Glomerular endothelial cell (primary cell): ENCODE results near the gene SSNA1. TPM values are rescaled to one million over a fixed set of nuclear protein-coding genes. Genes with fewer than 3 reads are reported as not detected.

ENCODE experiments used
- DNase-seq: peaks from one replicate; pipeline ENCODE4 v3.0.0-alpha.2; 2011; ENCODE audit warnings: low read depth, low spot score; ENCODE audit errors: extremely low read depth
- total RNA-seq: library from RNA; depleted of rRNA; stranded (reverse); fragments of >200 nt; gene quantifications from 2 replicates; pipeline ENCODE4 v1.2.3, GENCODE V29; 2015

The SSNA1 gene
- total RNA-seq, 1 donor from 2014 or later: 109 TPM

- DNase-seq: no peak
These were observed 8.0 kb upstream of the SSNA1 start for GRCh38 chr9:137180491-137180890.

GRCh38 chr9:137181680-137182079, 6.8 kb upstream of the SSNA1 start:
- no peak for DNase-seq

- DNase-seq: no peak
These were observed 5.6 kb upstream of the SSNA1 start for GRCh38 chr9:137182836-137183235.

GRCh38 chr9:137183980-137184595, 4.4 kb upstream of the SSNA1 start:
- DNase-seq: no peak

- DNase-seq: no peak
These were observed 3.4 kb upstream of the SSNA1 start for GRCh38 chr9:137184881-137185660.

GRCh38 chr9:137185921-137186320, 2.6 kb upstream of the SSNA1 start:
- no peak for DNase-seq

GRCh38 chr9:137186385-137186784, 2.1 kb upstream of the SSNA1 start:
- DNase-seq: no peak

GRCh38 chr9:137187386-137187785, 1.1 kb upstream of the SSNA1 start:
- no peak for DNase-seq

- DNase-seq: no peak
These were observed 388 bp upstream of the SSNA1 start for GRCh38 chr9:137188086-137188489.

- DNase-seq: no peak
These were observed 1.1 kb downstream of the SSNA1 start for GRCh38 chr9:137189297-137190295.

GRCh38 chr9:137190315-137190856, 1.9 kb downstream of the SSNA1 start:
- no peak for DNase-seq

GRCh38 chr9:137191245-137191644, 2.8 kb downstream of the SSNA1 start:
- DNase-seq: no peak

- DNase-seq: no peak
These were observed 3.4 kb downstream of the SSNA1 start for GRCh38 chr9:137191691-137192447.

- no peak for DNase-seq
These were observed 3.9 kb downstream of the SSNA1 start for GRCh38 chr9:137192448-137192780.

GRCh38 chr9:137192859-137193258, 4.4 kb downstream of the SSNA1 start:
- no peak for DNase-seq

- no peak for DNase-seq
These were observed 5.3 kb downstream of the SSNA1 start for GRCh38 chr9:137193771-137194170.

- DNase-seq: no peak
These were observed 5.9 kb downstream of the SSNA1 start for GRCh38 chr9:137194388-137194787.

- DNase-seq: no peak
These were observed 6.4 kb downstream of the SSNA1 start for GRCh38 chr9:137194909-137195308.

- DNase-seq: no peak
These were observed 7.2 kb downstream of the SSNA1 start for GRCh38 chr9:137195525-137196220.
